OCI-M1 (cell line): ENCODE results near the gene HOATZ.

ENCODE experiments used
- DNase-seq: peaks from one replicate; lab custom pipeline; 2025; lab: John Stamatoyannopoulos, UW

HOATZ gene

DNA sequence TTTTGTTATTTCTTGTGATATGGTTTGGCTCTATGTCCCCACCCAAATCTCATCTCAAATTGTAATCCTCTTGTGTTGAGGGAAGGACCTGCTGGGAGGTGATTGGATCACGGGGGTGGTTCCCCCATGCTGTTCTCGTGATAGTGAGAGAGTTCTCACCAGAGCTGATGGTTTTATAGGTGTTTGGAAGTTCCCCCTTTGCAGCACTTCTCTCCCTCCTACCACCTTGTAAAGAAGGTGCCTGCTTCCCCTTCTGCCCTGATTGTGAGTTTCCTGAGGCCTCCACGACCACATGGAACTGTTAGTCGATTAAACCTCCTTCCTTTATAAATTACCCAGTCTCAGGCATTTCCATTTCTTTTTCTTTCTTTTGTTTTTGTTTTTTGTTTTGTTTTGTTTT lies 63.2 kb downstream of the HOATZ start:
- no peak for DNase-seq

DNA sequence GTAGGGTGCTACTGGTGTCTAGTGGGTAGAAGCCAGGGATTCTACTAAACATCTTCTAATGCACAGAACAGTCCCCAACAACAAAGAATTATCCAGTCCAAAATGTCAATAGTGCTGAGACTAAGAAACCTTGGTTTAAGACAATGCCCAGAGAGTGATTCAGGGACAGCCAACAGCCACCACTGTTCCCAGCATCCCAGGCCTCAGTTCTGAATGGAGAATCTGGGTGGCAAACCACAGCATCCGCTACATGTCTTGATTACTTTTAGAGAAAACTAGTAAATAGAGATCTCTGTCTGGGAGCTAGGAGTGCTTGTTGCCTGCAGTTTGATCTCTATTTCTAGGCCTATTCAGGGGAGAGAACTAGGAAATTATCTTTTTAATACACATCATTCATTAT lies 66.8 kb downstream of the HOATZ start:
- DNase-seq, result no peak

DNA sequence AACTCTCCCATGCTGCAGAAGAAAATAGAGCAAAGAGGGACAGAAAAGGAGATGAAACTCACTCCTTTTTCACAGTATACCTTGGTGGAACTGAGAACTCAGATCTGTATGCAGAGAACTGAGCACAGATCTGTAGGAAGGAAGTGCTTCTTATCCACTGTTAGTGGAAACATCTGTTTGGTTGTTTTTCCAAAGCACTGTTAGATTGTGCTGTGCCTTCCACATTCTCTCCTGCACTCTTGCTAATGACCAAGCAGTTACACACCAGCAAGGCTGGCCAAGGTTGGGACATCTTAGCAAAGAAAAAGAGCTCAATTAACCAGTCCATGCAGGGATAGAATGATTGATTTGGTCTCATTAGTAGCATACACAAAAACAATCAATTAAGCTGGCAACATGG lies 67.6 kb downstream of the HOATZ start:
- DNase-seq, result peak; percentile 31

DNA sequence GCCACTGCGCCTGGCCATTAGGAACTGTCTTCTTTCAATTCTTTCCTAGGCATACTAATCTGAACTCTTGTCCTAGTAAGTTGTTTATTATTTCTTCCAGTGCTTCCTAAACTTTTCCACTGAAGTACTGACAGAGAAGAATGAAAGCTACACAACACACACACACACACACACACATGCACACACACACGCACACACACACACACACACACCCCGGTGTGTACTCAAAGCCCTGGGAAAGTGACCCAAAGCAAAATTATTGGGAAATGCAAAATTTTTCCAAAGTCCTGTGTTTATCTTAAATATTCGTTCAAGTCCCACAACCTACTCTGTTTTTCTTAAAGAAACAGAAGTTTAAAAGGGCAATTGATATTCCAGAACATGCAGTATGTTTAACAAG lies 68.3 kb downstream of the HOATZ start:
- no peak for DNase-seq

DNA sequence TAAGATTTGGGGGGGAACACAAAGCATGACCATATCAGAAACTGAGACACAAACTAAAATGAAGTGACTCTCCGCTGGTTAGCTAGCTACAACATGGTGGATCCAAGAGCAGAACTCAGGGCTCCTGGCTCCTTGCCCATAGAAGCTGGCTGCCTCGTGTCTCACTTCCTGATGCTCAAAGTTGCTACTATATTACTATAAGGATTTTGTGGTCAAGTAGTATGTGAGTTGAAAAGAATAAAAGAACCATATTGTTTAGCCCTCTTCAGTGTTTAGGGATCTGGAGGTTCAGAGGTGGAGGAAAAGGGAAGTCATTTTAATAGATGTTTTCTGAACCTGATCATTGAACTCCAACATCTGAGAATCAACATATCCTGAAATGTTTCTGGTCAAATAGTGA lies 70.8 kb downstream of the HOATZ start:
- DNase-seq, result peak; percentile 27

DNA sequence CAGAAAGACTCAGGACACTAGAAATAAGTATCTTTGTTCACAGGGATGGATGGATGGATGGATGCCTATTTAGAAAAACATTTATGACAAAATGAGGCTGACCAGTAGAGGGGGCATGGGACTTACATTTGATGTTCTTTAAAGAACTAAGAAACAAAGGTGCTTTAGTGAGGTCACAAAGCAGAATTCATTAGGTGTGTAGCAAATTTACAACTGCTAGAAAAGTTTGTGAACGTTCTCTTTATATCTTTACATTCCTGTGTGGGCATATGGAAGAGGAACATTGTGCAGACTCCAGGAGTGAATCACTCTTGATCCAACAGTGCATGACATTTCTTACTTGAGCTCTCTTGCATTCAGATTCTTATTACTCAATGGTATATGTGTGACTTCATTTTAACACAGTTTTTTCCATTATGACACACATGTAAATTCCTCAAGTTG lies 71.8 kb downstream of the HOATZ start:
- DNase-seq, result peak; percentile 86
